Measurements from ENCODE around the gene TNFRSF1B.

The TNFRSF1B gene

DNA sequence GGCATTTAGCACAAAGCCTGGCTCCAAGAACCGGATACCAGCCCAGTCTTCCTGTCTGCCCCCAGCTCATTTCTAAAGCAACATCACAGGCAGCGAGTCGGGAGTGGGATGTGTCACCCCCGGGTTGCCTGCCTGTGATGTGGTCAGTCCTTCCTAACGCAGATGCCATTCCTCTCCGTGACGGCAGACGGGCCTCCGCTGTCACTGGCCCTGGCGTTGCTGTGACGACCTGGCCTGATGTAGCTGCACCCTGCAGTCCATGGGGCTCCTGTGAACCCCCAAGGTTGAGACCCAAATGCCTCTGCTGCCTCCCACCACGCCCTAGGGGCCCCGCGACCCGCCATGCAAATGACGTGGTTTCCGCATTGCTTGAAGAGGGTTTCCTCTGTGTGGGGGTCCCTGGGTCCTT lies 12.3 kb downstream of the TNFRSF1B start:
- Histone ChIP-seq H3K18ac (ENCODE audit: low read length) (no peak overlapping the region), H2AFZ (ENCODE audit: insufficient read depth, low read length, poor library complexity) (no peak overlapping the region), H3K79me2 (ENCODE audit: control insufficient read depth, insufficient read depth, low read length, poor library complexity) (no peaks in the 10 kb centered on the region), H2BK12ac (ENCODE audit: low read length) (peak overlapping the region; percentile 42), H3K4ac (ENCODE audit: low read depth, low read length) (no peak overlapping the region), H3K9ac (ENCODE audit: low read length) (no peak overlapping the region), H2BK5ac (ENCODE audit: low read depth, low read length, poor library complexity) (no peak overlapping the region), H3K23ac (ENCODE audit: low read length) (no peak overlapping the region), H3K27ac (ENCODE audit: low read depth, low read length) (no peak overlapping the region), H3K27me3 (ENCODE audit: insufficient read depth, low read length) (no peaks in the 10 kb centered on the region), H2AK5ac (ENCODE audit: low read length) (peak overlapping the region; percentile 11), H3K9me3 (ENCODE audit: insufficient read depth, low read depth, low read length) (no peaks in the 10 kb centered on the region), H2BK120ac (ENCODE audit: insufficient read depth, low read length, poor library complexity) (no peak overlapping the region), H3K79me1 (ENCODE audit: low read length) (peaks cover 10% of the 10 kb centered on the region), H3K14ac (ENCODE audit: low read length) (no peak overlapping the region), H3K4me3 (ENCODE audit: low read depth, low read length) (no peak overlapping the region), H4K8ac (ENCODE audit: low read depth, low read length) (peak overlapping the region; percentile 20), H3K36me3 (ENCODE audit: control insufficient read depth in 1 of 2, insufficient read depth in 2 of 2, low read length in 2 of 2) (peaks cover 2 to 4% of the 10 kb centered on the region in 2 experiments), H3K4me1 (ENCODE audit: control insufficient read depth in 1 of 2, insufficient read depth in 2 of 2, low read length in 2 of 2) (peaks cover 17 to 25% of the 10 kb centered on the region in 2 experiments), H4K91ac (ENCODE audit: low read depth, low read length) (no peak overlapping the region), H3K4me2 (ENCODE audit: low read length) (no peak overlapping the region), H4K12ac (ENCODE audit: low read depth, low read length) (no peak overlapping the region)
- peak; percentile 77 to 80 for DNase-seq
- WGBS (ENCODE audit: extremely low coverage, insufficient coverage, insufficient read length): no CpG with 5 or more reads among the region's 17 CpGs

GRCh38 chr1:12179676-12180075 lies 12.9 kb downstream of the TNFRSF1B start:
- Histone ChIP-seq H4K8ac (ENCODE audit: low read depth, low read length) (peak overlapping the region; percentile 20), H3K23ac (ENCODE audit: low read length) (no peak overlapping the region), H3K27me3 (ENCODE audit: insufficient read depth, low read length) (no peaks in the 10 kb centered on the region), H2BK12ac (ENCODE audit: low read length) (peak overlapping the region; percentile 42), H3K79me2 (ENCODE audit: control insufficient read depth, insufficient read depth, low read length, poor library complexity) (peaks cover 2% of the 10 kb centered on the region), H3K4me1 (ENCODE audit: control insufficient read depth in 1 of 2, insufficient read depth in 2 of 2, low read length in 2 of 2) (peaks cover 21 to 29% of the 10 kb centered on the region in 2 experiments), H3K79me1 (ENCODE audit: low read length) (peaks cover 15% of the 10 kb centered on the region), H2BK120ac (ENCODE audit: insufficient read depth, low read length, poor library complexity) (no peak overlapping the region), H3K9ac (ENCODE audit: low read length) (no peak overlapping the region), H3K9me3 (ENCODE audit: insufficient read depth, low read depth, low read length) (no peaks in the 10 kb centered on the region), H3K27ac (ENCODE audit: low read depth, low read length) (no peak overlapping the region), H2AK5ac (ENCODE audit: low read length) (no peak overlapping the region), H3K4ac (ENCODE audit: low read depth, low read length) (no peak overlapping the region), H2BK5ac (ENCODE audit: low read depth, low read length, poor library complexity) (no peak overlapping the region), H3K14ac (ENCODE audit: low read length) (no peak overlapping the region), H3K4me3 (ENCODE audit: low read depth, low read length) (no peak overlapping the region), H4K91ac (ENCODE audit: low read depth, low read length) (peak overlapping the region; percentile 7), H3K36me3 (ENCODE audit: control insufficient read depth in 1 of 2, insufficient read depth in 2 of 2, low read length in 2 of 2) (peaks cover 2 to 4% of the 10 kb centered on the region in 2 experiments), H3K4me2 (ENCODE audit: low read length) (no peak overlapping the region), H4K12ac (ENCODE audit: low read depth, low read length) (no peak overlapping the region), H2AFZ (ENCODE audit: insufficient read depth, low read length, poor library complexity) (no peak overlapping the region), H3K18ac (ENCODE audit: low read length) (no peak overlapping the region)
- no peak for DNase-seq
- no CpG with 5 or more reads among the region's 8 CpGs for WGBS (ENCODE audit: extremely low coverage, insufficient coverage, insufficient read length)

DNA sequence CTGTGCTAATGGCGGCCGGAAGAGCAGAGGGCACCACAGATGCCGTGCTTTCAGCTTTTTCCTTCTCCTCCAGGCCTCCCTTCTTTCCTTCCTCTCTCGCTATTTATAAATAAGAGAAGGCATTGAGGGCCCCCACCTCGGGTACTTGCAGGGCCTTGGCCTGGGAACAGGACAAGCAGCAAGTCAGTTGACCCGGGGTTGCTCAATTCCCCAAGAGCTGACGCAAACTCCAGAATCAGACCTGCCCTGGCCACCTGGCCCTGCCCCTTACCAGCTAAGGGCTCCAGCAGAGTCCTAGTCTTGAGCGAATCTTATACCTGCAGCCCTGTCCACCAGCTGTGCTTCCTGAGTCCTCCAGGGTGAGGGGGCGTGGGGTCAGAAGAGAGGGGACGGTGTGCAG lies 13.5 kb downstream of the TNFRSF1B start:
- Histone ChIP-seq H2BK120ac (ENCODE audit: insufficient read depth, low read length, poor library complexity) (peak overlapping the region; percentile 6), H2BK12ac (ENCODE audit: low read length) (peak overlapping the region; percentile 46), H3K9me3 (ENCODE audit: insufficient read depth, low read depth, low read length) (peaks cover 2% of the 10 kb centered on the region), H3K79me2 (ENCODE audit: control insufficient read depth, insufficient read depth, low read length, poor library complexity) (peaks cover 5% of the 10 kb centered on the region), H3K14ac (ENCODE audit: low read length) (peak overlapping the region; percentile 62), H3K18ac (ENCODE audit: low read length) (peak overlapping the region; percentile 21), H3K9ac (ENCODE audit: low read length) (no peak overlapping the region), H3K23ac (ENCODE audit: low read length) (no peak overlapping the region), H3K27ac (ENCODE audit: low read depth, low read length) (no peak overlapping the region), H3K27me3 (ENCODE audit: insufficient read depth, low read length) (no peaks in the 10 kb centered on the region), H4K8ac (ENCODE audit: low read depth, low read length) (peak overlapping the region; percentile 43), H3K4me1 (ENCODE audit: control insufficient read depth in 1 of 2, insufficient read depth in 2 of 2, low read length in 2 of 2) (peaks cover 21 to 32% of the 10 kb centered on the region in 2 experiments), H2AK5ac (ENCODE audit: low read length) (peak overlapping the region; percentile 66), H2BK5ac (ENCODE audit: low read depth, low read length, poor library complexity) (no peak overlapping the region), H4K91ac (ENCODE audit: low read depth, low read length) (peak overlapping the region; percentile 45), H3K4ac (ENCODE audit: low read depth, low read length) (no peak overlapping the region), H3K4me2 (ENCODE audit: low read length) (no peak overlapping the region), H2AFZ (ENCODE audit: insufficient read depth, low read length, poor library complexity) (no peak overlapping the region), H3K36me3 (ENCODE audit: control insufficient read depth in 1 of 2, insufficient read depth in 2 of 2, low read length in 2 of 2) (peaks cover 2 to 4% of the 10 kb centered on the region in 2 experiments), H4K12ac (ENCODE audit: low read depth, low read length) (no peak overlapping the region), H3K79me1 (ENCODE audit: low read length) (peaks cover 21% of the 10 kb centered on the region), H3K4me3 (ENCODE audit: low read depth, low read length) (no peak overlapping the region)
- no CpG with 5 or more reads among the region's 10 CpGs for WGBS (ENCODE audit: extremely low coverage, insufficient coverage, insufficient read length)
- peak; percentile 77 to 90 for DNase-seq

DNA sequence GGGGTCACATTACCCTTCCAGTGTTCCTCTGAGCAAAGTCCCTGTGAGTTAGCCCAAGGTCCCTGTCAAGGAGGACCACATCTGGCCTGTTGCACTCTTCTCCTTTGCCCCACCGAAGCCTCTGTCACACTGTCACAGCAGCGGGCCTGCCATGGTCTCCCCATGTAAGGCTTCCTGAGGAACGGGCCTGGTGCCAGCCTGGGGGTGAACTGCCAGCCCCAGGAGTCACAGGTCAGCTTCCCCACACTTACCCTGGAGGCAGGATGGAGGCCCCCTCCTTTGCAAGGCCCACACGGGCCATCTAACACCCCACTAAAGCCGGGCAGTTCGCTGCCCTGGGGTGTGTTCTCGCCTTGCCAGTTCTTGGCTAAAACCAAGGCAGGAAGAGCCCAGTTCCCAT lies 14.1 kb downstream of the TNFRSF1B start:
- H3K14ac ChIP-seq (ENCODE audit: low read length): peak overlapping the region; percentile 8
- peak overlapping the region; percentile 6 for H2BK120ac ChIP-seq (ENCODE audit: insufficient read depth, low read length, poor library complexity)
- no peak overlapping the region for H3K9ac ChIP-seq (ENCODE audit: low read length)

More for the DNA sequence above, 14.1 kb downstream of the TNFRSF1B start:
- H2BK12ac ChIP-seq (ENCODE audit: low read length): peak overlapping the region; percentile 46
- peaks cover 27 to 38% of the 10 kb centered on the region in 2 experiments for H3K4me1 ChIP-seq (ENCODE audit: control insufficient read depth in 1 of 2, insufficient read depth in 2 of 2, low read length in 2 of 2)
- no peak overlapping the region for H3K4me2 ChIP-seq (ENCODE audit: low read length)
- peak overlapping the region; percentile 16 for H2AK5ac ChIP-seq (ENCODE audit: low read length)
- no peak overlapping the region for H2AFZ ChIP-seq (ENCODE audit: insufficient read depth, low read length, poor library complexity)
- H4K91ac ChIP-seq (ENCODE audit: low read depth, low read length): peak overlapping the region; percentile 45
- no peak overlapping the region for H3K27ac ChIP-seq (ENCODE audit: low read depth, low read length)
- no peaks in the 10 kb centered on the region for H3K27me3 ChIP-seq (ENCODE audit: insufficient read depth, low read length)
- no peak overlapping the region for H4K12ac ChIP-seq (ENCODE audit: low read depth, low read length)
- H3K4me3 ChIP-seq (ENCODE audit: low read depth, low read length): no peak overlapping the region
- H3K79me2 ChIP-seq (ENCODE audit: control insufficient read depth, insufficient read depth, low read length, poor library complexity): peaks cover 7% of the 10 kb centered on the region
- no peak overlapping the region for H3K18ac ChIP-seq (ENCODE audit: low read length)
- peaks cover 27% of the 10 kb centered on the region for H3K79me1 ChIP-seq (ENCODE audit: low read length)
- H2BK5ac ChIP-seq (ENCODE audit: low read depth, low read length, poor library complexity): no peak overlapping the region
- H4K8ac ChIP-seq (ENCODE audit: low read depth, low read length): no peak overlapping the region
- no peak overlapping the region for H3K23ac ChIP-seq (ENCODE audit: low read length)
- peaks cover 2% of the 10 kb centered on the region for H3K9me3 ChIP-seq (ENCODE audit: insufficient read depth, low read depth, low read length)
- DNase-seq: no peak
- no CpG with 5 or more reads among the region's 7 CpGs for WGBS (ENCODE audit: extremely low coverage, insufficient coverage, insufficient read length)
- peaks cover 2 to 4% of the 10 kb centered on the region in 2 experiments for H3K36me3 ChIP-seq (ENCODE audit: control insufficient read depth in 1 of 2, insufficient read depth in 2 of 2, low read length in 2 of 2)
- no peak overlapping the region for H3K4ac ChIP-seq (ENCODE audit: low read depth, low read length)
